GM21825 (cell line): ENCODE data around the gene TCF12.

Experiments used
- ATAC-seq: cut with Tn5 transposase; IDR thresholded peaks from one replicate; pipeline ENCODE4 v1.9.1; 2021; ENCODE audit warnings: mild to moderate bottlenecking, moderate library complexity; ENCODE audit not compliant: unreplicated experiment

The TCF12 gene

DNA sequence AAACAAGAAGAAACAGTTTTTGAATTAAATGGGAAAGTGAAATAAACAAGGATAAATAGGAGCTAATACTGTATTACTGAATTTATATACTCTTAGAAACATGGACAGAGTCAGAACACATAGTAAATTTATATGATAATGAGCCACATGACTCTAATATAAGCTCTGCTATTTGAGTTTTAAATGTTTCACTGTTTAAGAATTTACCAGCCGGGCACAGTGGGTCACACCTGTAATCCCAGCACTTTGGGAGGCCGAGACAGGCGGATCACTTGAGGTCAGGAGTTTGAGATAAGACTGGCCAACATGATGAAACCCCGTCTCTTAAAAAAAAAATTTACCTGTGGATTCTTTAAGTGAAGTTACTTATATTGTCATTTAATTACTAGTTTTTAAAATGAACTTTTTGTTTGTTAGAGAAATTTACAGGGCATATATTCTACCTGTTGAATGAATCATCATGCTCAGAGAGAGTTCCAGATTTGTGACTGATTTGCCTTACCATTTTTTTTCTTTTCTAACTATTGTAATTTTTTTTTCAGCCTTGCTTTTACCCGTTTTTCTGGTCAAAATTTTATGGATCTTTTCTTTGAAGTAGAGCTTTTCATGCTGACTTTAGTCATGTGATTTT, 125.7 kb downstream of the TCF12 start:
- ATAC-seq = no peak

DNA sequence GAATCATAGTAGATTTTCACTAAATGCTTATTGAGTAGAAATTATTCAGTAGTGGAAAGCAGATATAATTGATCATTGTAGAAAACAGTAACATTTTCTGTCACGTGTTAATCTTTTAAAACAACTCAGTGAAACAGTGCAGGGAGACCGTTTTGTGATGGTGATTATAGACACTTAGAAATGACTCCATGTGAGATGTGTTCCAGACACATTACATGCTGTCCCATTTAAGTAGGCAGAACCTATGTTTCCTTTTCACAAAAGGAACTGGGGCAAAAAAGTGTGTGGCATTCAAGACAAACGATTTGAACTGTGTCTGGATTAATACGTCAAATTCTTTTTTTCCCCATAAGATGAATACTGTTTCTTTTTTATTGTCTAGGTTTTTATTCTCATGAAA, 126.5 kb downstream of the TCF12 start:
- ATAC-seq = no peak

DNA sequence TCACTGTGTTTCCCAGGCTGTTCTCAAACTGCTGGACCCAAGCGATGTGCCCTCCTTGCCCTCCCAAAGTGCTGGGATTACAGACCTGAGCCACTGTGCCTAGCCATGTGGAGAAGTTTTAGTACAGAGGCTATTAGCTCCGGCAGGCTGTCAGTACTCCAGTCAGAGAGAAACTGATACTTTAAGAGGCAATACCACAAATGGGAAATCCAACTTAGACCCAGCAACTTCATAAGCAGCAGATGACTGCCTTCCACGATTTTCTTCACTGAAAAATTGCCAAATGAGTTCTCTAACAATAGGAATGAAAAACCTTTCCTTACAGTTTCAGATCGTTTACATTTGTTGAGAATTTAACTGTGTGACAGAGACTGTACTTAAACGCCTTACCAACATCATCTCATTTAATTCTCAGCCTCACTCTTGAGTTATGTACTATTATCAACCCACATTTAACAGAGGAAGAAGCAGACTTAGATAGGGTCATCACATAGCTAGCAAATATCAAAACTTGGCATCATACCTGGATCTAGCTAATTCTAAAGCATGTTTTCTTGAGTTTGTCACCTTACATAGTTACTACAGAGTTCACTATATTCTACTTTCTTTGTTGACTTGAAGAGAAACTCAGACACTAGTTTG, 127.4 kb downstream of the TCF12 start:
- ATAC-seq = peak; percentile 92

DNA sequence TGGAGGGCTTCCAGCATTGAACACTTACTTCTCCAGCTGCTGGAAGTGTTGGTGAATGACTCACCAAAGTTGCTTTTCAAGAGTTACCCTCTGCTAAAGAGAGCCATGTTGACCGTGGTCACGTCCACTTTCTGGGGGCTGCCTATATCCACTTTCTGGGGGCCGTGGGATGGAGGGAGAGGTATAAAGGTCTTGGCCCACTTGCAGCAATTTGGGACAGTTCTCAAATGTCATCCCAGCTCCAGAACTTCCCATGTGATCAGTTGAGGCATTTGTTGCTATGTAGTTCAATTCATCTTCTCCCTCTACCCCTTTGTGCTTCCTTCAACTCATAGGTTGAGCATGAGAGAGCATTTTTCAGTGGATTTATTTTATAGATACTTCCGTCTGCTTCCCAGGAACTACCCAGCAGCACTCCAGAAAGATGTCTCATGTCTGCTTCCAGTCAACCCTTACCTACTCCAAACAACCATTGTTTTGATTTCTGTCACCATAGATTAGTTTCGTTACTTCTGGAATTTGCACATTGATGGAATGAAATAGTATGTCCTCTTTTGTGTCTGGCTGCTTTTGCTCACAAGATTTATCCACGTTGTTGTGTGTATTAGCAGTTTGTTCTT, 130.6 kb downstream of the TCF12 start:
- no peak for ATAC-seq

DNA sequence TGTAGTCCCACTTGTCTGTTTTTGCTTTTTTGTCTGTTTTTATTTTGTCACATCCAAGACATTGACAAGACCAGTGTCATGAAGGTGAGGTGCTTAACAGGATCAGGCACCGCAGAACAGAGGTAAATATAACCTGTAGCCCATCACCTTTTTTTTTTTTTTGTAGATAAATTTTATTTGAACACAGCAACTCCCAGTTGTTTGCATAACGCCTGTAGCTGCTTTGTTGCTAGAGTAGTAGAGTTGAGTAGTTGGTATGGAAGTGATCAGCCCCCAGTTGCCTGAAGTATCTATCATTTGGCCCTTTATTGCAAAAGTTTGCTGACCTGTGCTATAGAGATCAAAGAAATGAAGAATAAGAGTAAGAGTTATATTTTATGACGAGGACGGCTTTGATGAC, 135.0 kb downstream of the TCF12 start:
- no peak for ATAC-seq

DNA sequence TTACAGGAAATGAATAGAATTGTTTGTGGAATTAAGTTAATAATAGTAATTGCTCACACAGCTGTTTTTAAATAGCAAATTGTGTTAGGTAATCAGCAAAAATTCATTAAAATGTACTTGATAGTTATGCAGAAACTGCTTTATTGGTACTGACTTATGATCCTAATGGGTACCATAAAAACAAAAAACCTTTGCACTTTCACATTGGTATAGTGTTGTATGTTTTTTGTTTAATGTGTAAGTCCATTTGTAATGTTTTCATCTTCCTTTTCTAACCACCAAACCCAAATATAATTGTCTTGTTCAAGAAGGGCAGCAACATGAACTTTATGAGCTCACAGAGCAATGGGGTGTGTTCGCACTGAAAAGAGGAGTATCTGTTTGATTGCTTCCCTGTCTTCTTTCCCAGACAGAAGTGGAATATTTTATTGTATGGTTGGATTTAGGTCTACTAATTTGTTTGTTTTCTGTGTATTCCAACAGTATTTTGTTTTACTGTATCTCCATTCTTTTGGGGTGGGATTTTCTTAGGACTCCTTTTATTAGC, 135.8 kb downstream of the TCF12 start:
- ATAC-seq = no peak

DNA sequence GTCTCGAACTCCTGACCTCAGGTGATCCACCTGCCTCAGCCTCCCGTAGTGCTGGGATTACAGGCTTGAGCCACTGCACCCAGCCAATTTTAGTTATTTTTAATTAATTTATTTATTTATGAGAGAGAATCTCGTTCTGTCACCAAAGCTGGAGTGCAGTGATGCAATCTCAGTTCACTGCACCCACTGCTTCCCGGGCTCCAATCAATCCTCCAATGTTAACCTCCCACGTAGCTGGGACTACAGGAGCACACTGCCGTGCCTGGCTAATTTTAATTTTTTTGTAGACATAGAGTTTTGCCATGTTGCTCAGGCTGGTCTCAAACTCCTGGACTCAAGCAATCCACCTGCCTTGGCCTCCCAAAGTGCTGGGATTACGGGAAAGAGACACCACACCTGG, 137.9 kb downstream of the TCF12 start:
- no peak for ATAC-seq

DNA sequence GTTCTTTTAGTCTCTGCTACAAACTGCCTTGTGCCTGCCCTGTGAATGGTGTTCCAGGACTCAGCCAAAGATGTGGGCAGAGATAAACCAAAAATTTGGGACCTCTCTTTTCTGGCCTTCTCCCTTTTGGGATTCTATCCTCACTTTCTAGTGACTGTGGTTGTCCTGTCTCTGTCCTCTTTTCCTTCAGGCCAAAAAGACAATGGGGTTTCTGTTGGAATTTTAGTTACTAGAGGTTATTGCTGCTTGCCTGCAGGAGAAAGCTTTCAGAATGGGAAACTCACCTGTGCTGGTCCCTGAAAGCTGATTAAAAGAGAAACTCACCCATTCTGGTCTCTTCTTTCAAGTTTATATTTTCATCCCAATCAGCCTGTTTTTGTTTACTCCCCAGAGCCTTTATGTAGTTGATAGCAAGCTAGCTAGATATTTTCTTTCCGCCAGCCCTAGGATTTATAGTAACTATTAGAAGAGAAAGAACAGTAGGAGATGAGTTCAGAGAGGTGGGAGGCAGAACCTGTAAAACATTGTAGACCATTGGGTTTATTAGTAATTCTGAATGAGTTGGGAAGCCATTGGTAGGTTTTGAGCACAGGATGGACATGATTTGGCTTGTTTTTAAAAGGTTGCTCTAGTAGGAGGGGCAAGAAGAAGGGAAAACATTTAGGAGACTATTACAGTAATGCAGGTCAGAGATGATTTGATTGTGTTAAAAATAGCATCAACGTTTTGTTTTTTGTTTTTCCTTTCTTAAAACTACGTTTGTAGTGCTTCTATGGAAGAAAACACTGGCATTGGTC, 138.9 kb downstream of the TCF12 start:
- ATAC-seq = no peak

DNA sequence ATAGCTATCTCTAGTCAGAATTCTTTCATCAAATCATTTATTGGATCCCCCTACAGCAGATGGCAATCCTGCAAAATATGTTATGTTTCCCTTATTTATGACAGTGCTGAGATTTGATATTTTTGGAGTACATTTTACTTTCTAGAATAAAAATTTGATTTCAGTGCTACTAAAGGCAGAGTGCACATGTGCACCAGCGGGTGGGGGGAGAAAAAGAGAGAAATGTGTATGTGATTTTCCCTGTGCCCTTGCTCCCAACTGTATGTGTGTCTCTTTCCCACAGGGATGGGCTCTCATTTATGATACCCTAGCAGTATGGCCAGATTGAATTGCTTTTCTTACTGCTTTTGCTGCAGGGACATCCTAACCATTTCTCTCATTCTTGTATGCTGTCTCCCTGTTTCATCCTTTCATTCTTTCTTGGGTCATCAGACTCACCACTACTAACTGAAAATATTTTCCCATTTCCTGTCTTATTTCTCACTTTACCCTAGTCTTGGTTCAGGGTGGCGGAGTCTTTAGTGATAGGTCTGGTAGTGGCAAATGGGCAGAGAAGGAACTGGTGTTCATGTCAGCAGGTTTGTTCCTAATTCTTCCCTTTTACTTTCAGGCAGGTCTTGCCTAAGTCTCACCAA, 140.7 kb downstream of the TCF12 start:
- no peak for ATAC-seq

DNA sequence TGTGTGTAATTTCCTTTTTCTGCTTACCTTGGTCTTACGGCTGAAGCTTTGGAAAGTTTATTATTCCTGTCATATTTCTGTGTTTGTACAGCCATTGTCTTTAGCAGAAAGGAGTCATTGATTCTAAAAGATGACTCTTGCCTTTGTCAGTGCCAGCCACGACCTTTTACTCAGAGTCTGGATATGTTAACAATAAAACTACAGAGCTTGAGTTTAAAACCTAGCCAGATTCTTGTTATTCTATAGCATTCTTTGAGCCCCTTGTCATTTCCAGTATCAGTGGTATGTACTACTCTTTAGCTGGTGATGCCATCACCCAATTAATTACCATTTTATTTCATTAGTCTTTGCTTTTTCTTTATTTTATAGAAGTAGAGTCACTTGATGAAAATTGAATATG, 142.4 kb downstream of the TCF12 start:
- ATAC-seq = no peak

DNA sequence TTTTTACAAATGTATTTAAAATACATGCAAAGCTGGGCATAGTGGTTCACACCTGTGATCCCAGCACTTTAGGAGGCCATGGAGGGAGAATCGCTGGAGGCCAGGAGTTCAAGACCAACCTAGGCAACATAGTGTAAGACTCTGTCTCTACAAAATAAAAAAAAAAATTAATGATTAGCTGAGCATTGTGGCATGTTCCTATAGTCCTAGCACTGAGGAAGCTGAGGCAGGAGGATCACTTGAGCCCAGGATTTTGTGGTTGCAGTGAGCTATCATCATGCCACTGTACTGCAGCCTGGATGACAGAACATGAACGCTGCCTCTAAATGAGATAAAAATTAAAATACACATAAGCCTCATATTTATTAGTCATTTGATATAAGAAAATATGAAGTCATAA, 142.8 kb downstream of the TCF12 start:
- ATAC-seq = no peak

DNA sequence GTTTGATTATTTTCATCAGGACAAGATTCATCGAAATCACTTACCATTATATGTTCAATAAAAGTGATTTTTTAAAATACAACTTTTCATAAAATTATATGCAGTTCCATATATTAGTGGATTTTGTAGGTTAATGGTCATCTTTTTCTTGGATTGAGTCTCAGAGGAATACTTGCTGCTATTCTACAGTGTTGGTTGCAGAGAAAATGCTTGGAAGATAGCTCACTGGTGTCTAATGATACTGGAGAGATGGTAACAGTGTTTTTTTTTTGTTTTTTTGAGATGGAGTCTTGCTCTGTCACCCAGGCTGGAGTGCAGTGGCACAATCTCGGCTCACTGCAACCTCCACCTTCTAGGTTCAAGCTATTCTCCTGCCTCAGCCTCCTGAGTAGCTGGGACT, 143.3 kb downstream of the TCF12 start:
- no peak for ATAC-seq

DNA sequence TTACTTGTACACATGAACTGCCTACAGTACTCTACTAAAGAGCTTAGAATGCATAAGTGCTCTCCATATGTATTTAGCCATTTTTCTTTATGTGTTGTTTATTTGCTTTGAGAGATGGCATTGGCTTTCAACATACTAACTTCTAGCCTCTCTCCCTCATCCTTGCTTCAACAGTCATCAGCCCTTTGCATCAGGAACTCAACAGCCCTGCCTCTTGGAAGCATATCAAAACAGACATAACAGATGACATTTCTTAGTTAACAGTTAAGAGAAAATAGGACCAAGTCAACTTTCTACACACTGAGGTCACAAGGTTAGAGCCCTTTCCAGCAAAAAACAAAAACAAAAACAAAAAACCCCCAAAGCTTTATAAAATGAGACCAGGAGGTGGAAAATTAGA, 145.6 kb downstream of the TCF12 start:
- ATAC-seq = no peak

DNA sequence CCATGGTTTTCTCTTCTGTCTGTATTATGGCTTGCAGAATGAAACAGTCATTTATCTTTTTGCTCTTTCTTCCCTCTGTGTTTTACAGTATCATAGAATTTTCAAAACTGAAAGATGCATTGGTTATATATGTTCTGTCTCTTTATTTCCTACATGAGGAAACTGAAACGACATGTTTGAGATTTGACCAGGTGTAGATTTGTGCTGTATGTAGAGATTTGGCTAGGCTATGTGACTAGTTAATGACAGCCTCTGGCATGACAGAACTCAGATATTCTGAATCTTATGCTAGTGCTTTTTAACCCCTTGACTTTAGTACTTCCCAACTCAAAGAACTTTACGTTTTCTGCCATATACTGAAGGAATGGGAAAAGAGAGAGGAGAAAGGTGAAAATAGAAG, 151.0 kb downstream of the TCF12 start:
- ATAC-seq = no peak

DNA sequence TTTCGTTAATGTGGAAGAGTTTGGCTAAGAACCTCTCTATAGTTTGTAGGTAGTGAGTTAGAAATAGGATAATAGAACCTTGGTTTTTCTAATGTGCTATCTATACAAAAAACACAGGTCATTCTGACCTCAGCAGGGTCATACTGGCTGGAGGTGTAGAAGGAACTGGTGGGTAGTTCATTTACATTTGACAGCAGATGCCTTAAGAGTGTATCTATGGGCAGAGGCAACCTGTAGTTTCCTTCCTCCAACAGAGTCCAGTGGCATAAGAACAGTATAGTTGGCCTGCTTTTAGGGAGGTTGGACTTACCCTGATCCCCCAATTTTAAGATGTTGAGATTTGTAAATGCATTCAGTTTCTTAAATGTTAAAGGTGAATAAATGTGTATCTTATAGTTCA, 152.2 kb downstream of the TCF12 start:
- ATAC-seq = no peak

DNA sequence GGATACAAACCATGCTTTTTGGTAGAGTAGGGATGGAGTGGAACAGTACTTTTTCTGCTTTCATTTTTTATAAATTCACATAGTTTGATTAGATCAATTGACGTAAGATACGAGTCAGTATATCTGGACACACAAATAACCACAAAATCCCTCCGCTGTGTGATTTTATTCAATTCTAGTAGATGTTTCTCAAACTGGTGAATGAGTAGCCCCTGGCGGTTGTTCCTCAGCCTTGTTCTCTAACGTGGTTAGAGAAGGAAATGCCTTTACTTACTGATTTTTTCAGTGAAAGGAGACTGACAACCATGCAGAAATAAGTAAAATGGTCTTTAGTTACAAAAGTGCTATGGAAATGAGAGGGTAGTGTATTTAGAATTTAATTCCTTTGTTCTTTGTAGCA, 161.0 kb downstream of the TCF12 start:
- no peak for ATAC-seq

DNA sequence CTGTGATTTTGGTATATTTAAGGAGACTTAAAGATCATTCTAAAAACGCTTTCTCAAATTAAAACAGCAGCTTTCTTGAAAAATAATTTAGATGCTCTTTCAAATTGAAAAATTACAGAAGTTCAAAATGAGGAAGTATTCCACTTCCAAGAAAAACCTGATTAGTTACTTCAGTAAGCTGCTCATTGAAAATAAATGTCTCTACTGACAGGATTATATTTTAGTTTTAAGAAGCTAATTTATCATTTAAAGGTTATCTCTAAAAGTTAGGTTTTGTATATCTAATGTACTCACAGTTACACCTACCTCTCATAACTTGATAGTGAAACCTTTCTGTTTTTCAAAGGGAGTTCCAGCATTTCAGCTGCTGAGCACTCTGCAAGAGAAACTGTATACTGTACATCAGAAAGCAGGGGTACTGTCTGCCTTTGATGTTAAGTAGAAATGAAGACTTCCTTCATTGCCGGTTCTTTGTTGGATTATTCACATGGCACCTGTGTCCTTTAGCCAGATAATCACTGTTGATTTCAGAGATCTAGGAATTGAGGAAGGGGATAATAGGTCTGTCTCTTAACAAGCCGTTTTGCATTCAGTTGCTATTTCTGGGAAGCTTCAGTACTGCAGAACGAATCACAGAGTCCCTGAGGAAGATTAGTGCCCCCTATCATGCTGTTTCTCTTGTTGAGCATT, 161.6 kb downstream of the TCF12 start:
- peak; percentile 60 for ATAC-seq

DNA sequence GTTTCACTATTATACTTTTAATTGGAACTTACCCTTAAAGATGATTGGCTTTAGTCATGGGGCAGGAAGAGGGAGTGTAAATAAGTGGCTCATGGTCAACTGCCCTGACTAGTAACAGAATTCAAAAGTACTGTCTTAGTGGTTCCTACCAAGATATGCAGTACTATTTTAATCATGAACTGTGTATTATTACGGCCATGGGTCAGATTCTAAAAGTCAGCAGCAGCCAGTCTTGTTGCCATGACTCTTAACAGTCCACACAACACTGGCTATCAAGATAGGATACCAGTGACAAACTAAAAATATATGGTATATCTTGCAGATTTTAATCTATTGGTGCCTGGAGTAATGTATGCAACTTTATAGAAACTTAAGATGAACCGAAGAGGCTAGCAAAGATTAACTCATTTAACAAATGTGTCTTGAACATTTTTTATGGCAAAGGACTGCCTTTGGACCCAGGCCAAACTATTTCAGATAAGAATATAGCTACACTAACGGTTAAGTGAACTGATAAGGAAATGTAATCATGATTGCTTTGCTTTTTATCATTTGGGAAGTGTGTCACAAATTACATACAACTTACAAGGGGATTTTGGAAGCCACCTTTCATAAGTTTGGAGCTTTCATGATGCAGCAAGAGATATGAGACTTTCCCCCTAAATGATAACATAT, 163.7 kb downstream of the TCF12 start:
- ATAC-seq = no peak

DNA sequence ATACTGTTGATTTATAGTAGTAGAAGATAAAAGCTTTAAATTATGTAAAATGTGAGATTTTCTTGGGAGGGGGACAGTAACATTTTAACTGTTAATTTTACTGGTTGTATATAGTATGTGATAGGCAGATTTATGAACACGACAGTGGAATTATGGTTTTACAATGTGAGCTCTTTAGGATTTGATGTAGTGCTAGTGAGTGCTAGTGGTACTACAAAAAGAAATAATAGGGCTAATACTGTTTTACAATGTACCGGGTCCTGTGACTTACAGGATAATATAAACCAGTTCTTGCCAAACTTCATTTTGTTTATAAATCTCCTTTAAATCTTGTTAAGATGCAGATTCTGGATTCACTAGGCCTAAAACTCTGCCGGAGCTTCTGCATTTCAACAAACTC, 165.7 kb downstream of the TCF12 start:
- ATAC-seq = no peak

DNA sequence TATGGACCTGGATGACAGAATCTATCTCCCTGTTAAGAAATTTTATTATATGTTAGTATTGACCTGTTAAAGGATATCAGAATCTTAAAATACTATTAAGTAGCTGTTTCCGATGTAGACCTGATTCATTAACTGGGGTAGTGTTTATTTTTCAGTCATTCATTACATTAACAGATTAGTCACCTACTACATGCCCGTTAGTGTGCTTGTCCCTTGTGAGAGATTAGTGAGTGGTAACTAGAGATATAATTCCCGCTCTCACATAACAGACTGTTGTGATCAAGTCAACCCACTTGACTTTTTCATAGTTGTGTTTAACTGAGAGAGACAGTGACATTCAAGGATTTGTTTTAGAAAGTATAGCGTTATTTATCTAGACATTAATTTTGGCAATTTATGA, 166.8 kb downstream of the TCF12 start:
- ATAC-seq = no peak
